Endothelial cell of umbilical vein (primary cell): Measurements from ENCODE around the gene UNC45A. TPM values are rescaled to one million over a fixed set of nuclear protein-coding genes. Genes with fewer than 3 reads are reported as not detected.

Experiments
- BruUV-seq: library from RNA; stranded (reverse); fragments of 400-500 nt; replicated peaks from 2 replicates; lab custom pipeline; 2021; lab: Mats Ljungman, UMichigan
- CTCF ChIA-PET: fragments of 300-600, 350-600 bp; sonication (Branson Sonifier 250); formaldehyde crosslinking; loops from one replicate; lab custom pipeline; 2021; ENCODE audit warnings: antibody characterized with exemption, inconsistent platforms; lab: Charles Lee
- POLR2A ChIA-PET: fragments of 300-600, 350-600 bp; sonication (Branson Sonifier 250); formaldehyde crosslinking; loops from one replicate; lab custom pipeline; 2021; ENCODE audit warnings: antibody characterized with exemption, inconsistent platforms; lab: Charles Lee
- DNase-seq: peaks from one replicate; pipeline ENCODE4 v3.0.0-alpha.2; 2011; ENCODE audit warnings: low read depth, low spot score
- FAIRE-seq: peaks from 2 replicates; lab custom pipeline; 2011; peaks lifted over from hg19 to GRCh38; lab: Jason Lieb, UNC
- H2AFZ ChIP-seq: 2 replicates; pipeline ENCODE4 v1.6.0; 2012; ENCODE audit warnings: low read depth, low read length, control low read depth, inconsistent platforms
- H3K27ac ChIP-seq: 2 replicates; pipeline ENCODE4 v1.5.1; 2011; ENCODE audit warnings: low read depth, mild to moderate bottlenecking, control low read depth, low read length, moderate library complexity; ENCODE audit not compliant: insufficient read depth
- H3K27me3 ChIP-seq, 2 experiments: 2 replicates each; pipeline versions ENCODE4 v1.6.0 to v1.6.1; 2011; ENCODE audit warnings: low read length in 2 of 2, mixed read lengths in 1 of 2; ENCODE audit not compliant: control insufficient read depth in 2 of 2, insufficient read depth in 2 of 2
- H3K36me3 ChIP-seq, 2 experiments: 2 replicates in 1 of 2; 3 replicates in 1 of 2; pipeline ENCODE4 v1.5.1; 2011; ENCODE audit warnings: low read length in 2 of 2, mild to moderate bottlenecking in 1 of 2, moderate library complexity in 1 of 2; ENCODE audit not compliant: control insufficient read depth in 2 of 2, insufficient read depth in 2 of 2; ENCODE audit errors: extremely low read depth in 1 of 2
- H3K4me1 ChIP-seq: 3 replicates; pipeline ENCODE4 v1.5.1; 2011; ENCODE audit warnings: mild to moderate bottlenecking, low read length; ENCODE audit not compliant: control insufficient read depth, insufficient read depth; ENCODE audit errors: extremely low read depth
- H3K4me2 ChIP-seq: 2 replicates; pipeline ENCODE4 v1.6.1; 2011; ENCODE audit warnings: low read length, control low read depth, mixed read lengths; ENCODE audit not compliant: insufficient read depth
- H3K4me3 ChIP-seq, 3 experiments: fragments of 200-600 bp in 1 of 3; sonication (generic), shearing (Covaris generic) in 1 of 3; replicated peaks in 1 of 3; 2 replicates each; pipeline ENCODE4 v1.5.1; 2011 to 2016; ENCODE audit warnings: control low read depth in 3 of 3, low read length in 3 of 3, mild to moderate bottlenecking in 2 of 3, inconsistent platforms in 1 of 3, low read depth in 1 of 3, moderate library complexity in 1 of 3; ENCODE audit not compliant: insufficient read depth in 1 of 3
- H3K79me2 ChIP-seq: 2 replicates; pipeline ENCODE4 v1.6.0; 2012; ENCODE audit warnings: low read length, inconsistent platforms; ENCODE audit not compliant: control insufficient read depth, insufficient read depth
- H3K9ac ChIP-seq: replicated peaks from 2 replicates; pipeline ENCODE3; 2011; ENCODE audit warnings: low read length, control low read depth; ENCODE audit not compliant: insufficient read depth; ENCODE audit errors: extremely low read depth
- H3K9me1 ChIP-seq: replicated peaks from 3 replicates; pipeline ENCODE4 v1.6.0; 2011; ENCODE audit warnings: mild to moderate bottlenecking, low read length; ENCODE audit not compliant: control insufficient read depth, insufficient read depth; ENCODE audit errors: extremely low read depth
- H3K9me3 ChIP-seq: replicated peaks from 2 replicates; pipeline ENCODE4 v1.5.1; 2012; ENCODE audit warnings: low read length, inconsistent platforms; ENCODE audit not compliant: control insufficient read depth, insufficient read depth
- H4K20me1 ChIP-seq: replicated peaks from 2 replicates; pipeline ENCODE3; 2011; ENCODE audit warnings: mild to moderate bottlenecking, low read length; ENCODE audit not compliant: control insufficient read depth, insufficient read depth; ENCODE audit errors: extremely low read depth
- EZH2 ChIP-seq: IDR thresholded peaks from 2 replicates; pipeline ENCODE4 v1.6.1; 2012; ENCODE audit warnings: borderline replicate concordance, low read depth, mild to moderate bottlenecking, moderate library complexity, low read length, inconsistent platforms; ENCODE audit not compliant: severe bottlenecking
- FOS ChIP-seq: IDR thresholded peaks from 2 replicates; pipeline ENCODE4 v1.6.1; 2011; ENCODE audit warnings: mild to moderate bottlenecking, low read length, moderate library complexity, borderline replicate concordance; ENCODE audit not compliant: insufficient read depth
- JUN ChIP-seq: IDR thresholded peaks from 2 replicates; pipeline ENCODE4 v1.6.1; 2011; ENCODE audit warnings: borderline replicate concordance, low read depth; ENCODE audit not compliant: insufficient read length, insufficient read depth
- MYC ChIP-seq: IDR thresholded peaks from one replicate; pipeline ENCODE4 v1.6.1; 2011; ENCODE audit warnings: mild to moderate bottlenecking, low read depth, low read length
- POLR2A ChIP-seq: IDR thresholded peaks from 2 replicates; pipeline ENCODE4 v1.6.1; 2012; ENCODE audit warnings: low read depth, mild to moderate bottlenecking, control low read depth, low read length
- POLR2AphosphoS5 ChIP-seq: IDR thresholded peaks from 2 replicates; pipeline ENCODE4 v1.6.1; 2012; ENCODE audit warnings: low read depth, mild to moderate bottlenecking, control low read depth, low read length, moderate library complexity; ENCODE audit not compliant: insufficient read depth
- dilution Hi-C: fragments of 300-500 bp; cut with MboI; formaldehyde crosslinking; loops from one replicate; pipeline ENCODE4 v1.15.0; 2019; ENCODE audit warnings: low sequenced_read_pairs; ENCODE audit not compliant: extremely low pct_ligation_motif_present
- intact Hi-C: fragments of 100-400 bp; cut with micrococcal nuclease; formaldehyde crosslinking; loops from one replicate; pipeline ENCODE4 v1.10.0; 2022
- polyA plus RNA-seq, 4 experiments: library from polyadenylated mRNA; depleted of rRNA in 3 of 4; stranded (reverse) in 3 of 4; unstranded in 1 of 4; fragments of >200 nt; gene quantifications; 2 replicates each; pipeline versions ENCODE4 v1.2.1 to v1.2.3, GENCODE V29; 2011 to 2012; ENCODE audit warnings: missing spikeins in 1 of 4
- total RNA-seq: library from RNA; stranded (reverse); gene quantifications from 2 replicates; pipeline ENCODE4 v1.2.3, GENCODE V29; 2021
- TF ChIP-seq, protein P1 (sequence below): IDR thresholded peaks from 2 replicates; pipeline ENCODE4 v1.6.1; 2011; ENCODE audit not compliant: insufficient read depth, insufficient read length

Gene UNC45A
- total and polyA plus RNA-seq, 2 donors (not counting 3 experiments of a cell fraction or from before 2014, with no cell fraction given), result 103 to 106 TPM

DNA sequence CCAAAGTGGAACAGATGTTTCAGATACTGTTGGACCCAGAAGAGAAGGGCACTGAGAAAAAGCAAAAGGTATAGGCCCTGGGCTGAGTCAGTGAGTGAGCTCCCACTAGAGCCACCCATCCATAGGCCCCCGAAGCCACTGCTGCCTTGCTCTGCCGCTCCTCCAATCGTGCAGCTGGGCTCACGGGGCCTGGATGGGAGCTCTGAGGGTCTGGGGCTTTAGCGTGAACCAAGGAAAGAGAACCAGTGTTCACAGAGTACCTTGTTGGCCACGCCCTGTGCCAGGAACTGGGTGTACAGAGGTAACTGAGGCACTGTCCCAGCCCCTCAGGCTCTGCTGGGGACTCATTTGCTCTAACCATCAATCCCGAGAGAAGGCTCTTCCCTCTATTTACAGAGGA is 4.7 kb downstream of the UNC45A start:
- no peak overlapping the region for H3K4me3 ChIP-seq
- H3K36me3 ChIP-seq, result peaks cover 16 to 41% of the 10 kb centered on the region in 2 experiments
- intact Hi-C loops (no loop called here), dilution Hi-C loops (no loop called here)
- BruUV-seq, result no TSS peak
- FAIRE-seq, result no peak
- no peak overlapping the region for H3K27ac ChIP-seq
- peaks cover 16% of the 10 kb centered on the region for H3K4me1 ChIP-seq
- H3K4me2 ChIP-seq, result no peak overlapping the region
- ChIA-PET POLR2A (no interaction called here), CTCF (interaction anchor here (1.2 kb wide), 1 partner anchor 17 kb away, joined by 4 read pairs; no protein-coding TSS in a partner anchor)
- no peak overlapping the region for H3K9ac ChIP-seq
- no peaks in the 10 kb centered on the region for H3K9me1 ChIP-seq
- no peaks in the 10 kb centered on the region for H4K20me1 ChIP-seq
- DNase-seq, result no peak
- H3K27me3 ChIP-seq, result no peaks in the 10 kb centered on the region
- TF ChIP-seq MYC, result no peak
- no peak for TF ChIP-seq FOS
- no peak for TF ChIP-seq JUN
- TF ChIP-seq EZH2, result no peak
- TF ChIP-seq, protein P1, sequence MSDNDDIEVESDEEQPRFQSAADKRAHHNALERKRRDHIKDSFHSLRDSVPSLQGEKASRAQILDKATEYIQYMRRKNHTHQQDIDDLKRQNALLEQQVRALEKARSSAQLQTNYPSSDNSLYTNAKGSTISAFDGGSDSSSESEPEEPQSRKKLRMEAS, result no peak
- no peak overlapping the region for H2AFZ ChIP-seq
- no peaks in the 10 kb centered on the region for H3K9me3 ChIP-seq
- peaks cover 17% of the 10 kb centered on the region for H3K79me2 ChIP-seq

DNA sequence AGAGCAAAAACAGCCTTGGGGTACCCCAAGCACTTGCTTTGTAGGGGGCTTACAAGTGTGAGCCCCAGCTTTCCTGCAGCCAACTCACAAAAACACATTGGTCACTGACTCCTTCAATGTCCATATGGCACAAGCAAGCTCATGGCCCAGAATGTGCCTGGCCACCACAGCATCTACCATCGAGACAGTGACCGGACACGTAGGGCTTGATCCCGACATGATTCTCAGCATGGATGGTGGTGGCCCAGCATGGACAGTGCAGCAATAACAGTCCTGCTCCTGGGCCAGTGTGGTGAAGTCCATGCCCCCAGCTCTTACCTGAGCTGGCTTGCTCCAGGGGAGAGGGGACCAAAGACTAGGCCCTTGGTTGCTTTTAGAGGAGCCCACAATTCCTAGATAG is 6.0 kb downstream of the UNC45A start:
- DNase-seq (no peak), FAIRE-seq (no peak)
- POLR2A ChIA-PET, result no interaction called here
- no peak overlapping the region for H3K4me2 ChIP-seq
- dilution Hi-C loops, result no loop called here
- peaks cover 19 to 44% of the 10 kb centered on the region in 2 experiments for H3K36me3 ChIP-seq
- peaks cover 11% of the 10 kb centered on the region for H3K79me2 ChIP-seq
- no peaks in the 10 kb centered on the region for H3K27me3 ChIP-seq
- H4K20me1 ChIP-seq, result no peaks in the 10 kb centered on the region
- intact Hi-C loops, result no loop called here
- no peak overlapping the region for H3K4me3 ChIP-seq
- H3K4me1 ChIP-seq, result peaks cover 9% of the 10 kb centered on the region
- H3K27ac ChIP-seq, result no peak overlapping the region
- no peak for TF ChIP-seq EZH2
- TF ChIP-seq POLR2AphosphoS5, result no peak
- no peak for TF ChIP-seq POLR2A
- CTCF ChIA-PET, result interaction anchor here (1.2 to 3.9 kb wide), 2 partner anchors 14 to 16 kb away, joined by 3 to 13 read pairs; partner anchors contain the start of gene RCCD1
- H2AFZ ChIP-seq, result no peak overlapping the region
- BruUV-seq, result no TSS peak
- H3K9ac ChIP-seq, result no peak overlapping the region
- H3K9me3 ChIP-seq, result no peaks in the 10 kb centered on the region
- H3K9me1 ChIP-seq, result no peaks in the 10 kb centered on the region
